Small intestine (tissue), 7 donors: Measurements from ENCODE around the gene EID3. TPM values are rescaled to one million over a fixed set of nuclear protein-coding genes. Genes with fewer than 3 reads are reported as not detected.

Source experiments
- DNase-seq, 2 donors: peaks; one replicate each; pipeline versions ENCODE4 v3.0.0 to v3.0.0-alpha.2; 2013
- FAIRE-seq: peaks from 2 replicates; lab custom pipeline; 2012; peaks lifted over from hg19 to GRCh38; lab: Jason Lieb, UNC
- H3K27ac ChIP-seq, 3 donors: one replicate each; pipeline ENCODE4 v1.5.1; 2013; ENCODE audit warnings: low read length in 2 of 3, mild to moderate bottlenecking in 2 of 3, control low read depth in 1 of 3, inconsistent platforms in 1 of 3, low read depth in 1 of 3, moderate library complexity in 1 of 3
- H3K27me3 ChIP-seq, 3 donors: one replicate each; pipeline ENCODE4 v1.6.1; 2013; ENCODE audit warnings: low read length in 3 of 3, inconsistent platforms in 1 of 3; ENCODE audit not compliant: control insufficient read depth in 3 of 3, insufficient read depth in 3 of 3
- H3K36me3 ChIP-seq, 3 donors: one replicate each; pipeline ENCODE4 v1.6.1; 2013; ENCODE audit warnings: low read length in 3 of 3, inconsistent platforms in 1 of 3, low read depth in 1 of 3, mild to moderate bottlenecking in 1 of 3, moderate library complexity in 1 of 3; ENCODE audit not compliant: control insufficient read depth in 3 of 3, insufficient read depth in 2 of 3
- H3K4me1 ChIP-seq, 3 donors: one replicate each; pipeline ENCODE4 v1.6.1; 2013; ENCODE audit warnings: low read length in 2 of 3, inconsistent platforms in 1 of 3, low read depth in 1 of 3, mild to moderate bottlenecking in 1 of 3, moderate library complexity in 1 of 3; ENCODE audit not compliant: control insufficient read depth in 3 of 3, insufficient read depth in 2 of 3
- H3K4me3 ChIP-seq, 3 donors: one replicate each; pipeline ENCODE4 v1.5.1; 2013; ENCODE audit warnings: low read length in 3 of 3, control low read depth in 1 of 3, inconsistent platforms in 1 of 3, low read depth in 1 of 3, mild to moderate bottlenecking in 1 of 3, moderate library complexity in 1 of 3
- H3K9me3 ChIP-seq, 2 donors: one replicate each; pipeline ENCODE4 v1.6.1; 2013; ENCODE audit warnings: low read depth in 1 of 2, low read length in 1 of 2; ENCODE audit not compliant: control insufficient read depth in 2 of 2, insufficient read depth in 1 of 2
- WGBS, 3 donors: extraction: QIAGEN DNeasy Blood & Tissue Kit; methylation state at CpG; one replicate each; pipeline ENCODE4 v1.1.7; 2013; 5-methylcytosine and 5-hydroxymethylcytosine counted together
- polyA plus RNA-seq, 4 donors: library from polyadenylated mRNA; stranded (reverse) in 3 of 4; unstranded in 1 of 4; fragments of 200-250 nt in 3 of 4; fragments of 120-200 nt in 1 of 4; gene quantifications; one replicate each; pipeline versions ENCODE4 v1.2.1 to v1.2.3, GENCODE V29; 2013
- donor health status: healthy with polysubstance abuse.
- donor health status: control.
- donor health status: control.
- donor health status: Bipolar disorder and iron deficiency.
- donor health status: healthy.

Gene EID3
- polyA plus RNA-seq, 4 donors = 0.54 to 1.6 (median 0.87) TPM

DNA sequence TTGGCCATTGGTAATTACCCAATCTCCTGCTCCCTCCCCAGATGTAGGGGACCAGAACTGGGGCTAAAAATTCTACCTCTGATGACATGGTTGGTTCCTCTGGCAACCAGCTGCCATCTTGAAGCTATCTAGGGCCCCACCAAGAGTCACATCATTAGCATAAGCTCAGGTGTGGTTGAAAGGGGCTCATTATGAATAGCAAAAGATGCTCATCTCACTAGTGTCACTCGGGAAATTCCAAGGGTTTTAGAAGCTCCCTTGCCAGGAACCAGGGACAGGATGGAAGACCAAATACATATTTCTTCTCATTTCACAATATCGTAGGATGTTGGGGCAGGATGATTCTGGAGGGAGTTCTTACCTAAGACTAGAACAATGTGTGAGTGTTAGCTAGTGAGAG lies 38.6 kb downstream of the EID3 start:
- no peak for DNase-seq
- no peak for FAIRE-seq
- Histone ChIP-seq H3K27ac (no peak overlapping the region), H3K4me1 (no peaks in the 10 kb centered on the region), H3K4me3 (no peak overlapping the region), H3K9me3 (no peaks in the 10 kb centered on the region), H3K27me3 (no peaks in the 10 kb centered on the region), H3K36me3 (peaks cover 12 to 42% (median 16%) of the 10 kb centered on the region in 3 donors)
- 92 to 98% (median 92%) methylated on average over 2 of the region's 2 CpGs for WGBS, 3 donors

DNA sequence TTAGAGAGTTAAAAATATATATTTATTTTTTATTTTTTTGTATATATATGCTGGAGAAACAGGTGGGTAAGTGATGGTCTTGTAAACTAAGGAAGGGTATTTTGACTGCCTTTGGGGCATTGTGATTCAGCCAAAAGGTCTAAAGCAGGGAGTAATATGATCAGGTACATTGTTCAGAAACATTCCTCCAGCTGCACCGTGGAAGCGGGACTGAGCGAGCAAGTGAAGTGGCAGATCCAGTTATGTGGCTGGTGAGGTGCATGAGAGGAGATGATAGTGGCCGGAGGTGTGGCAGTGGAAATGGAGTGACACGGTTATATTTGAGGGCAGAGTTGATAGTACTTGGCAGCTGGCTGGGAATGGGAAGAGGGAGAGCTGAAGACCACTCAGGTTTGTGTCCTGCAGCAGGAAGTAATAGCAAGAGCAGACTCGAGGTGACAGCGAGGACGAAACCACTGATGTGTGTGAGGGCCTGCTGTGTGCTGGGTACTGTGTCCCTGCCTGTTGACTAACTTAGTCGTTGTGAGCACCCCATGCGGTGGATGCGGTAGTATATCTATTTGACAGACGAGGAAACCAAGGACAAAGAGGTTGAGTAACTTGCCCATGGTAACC lies 39.2 kb downstream of the EID3 start:
- Histone ChIP-seq H3K27ac (no peak overlapping the region), H3K36me3 (peaks cover 12 to 37% (median 17%) of the 10 kb centered on the region in 3 donors), H3K27me3 (no peaks in the 10 kb centered on the region), H3K9me3 (no peaks in the 10 kb centered on the region), H3K4me3 (no peak overlapping the region), H3K4me1 (no peaks in the 10 kb centered on the region)
- FAIRE-seq = no peak
- DNase-seq = no peak
- 92 to 95% (median 94%) methylated on average over 12 of the region's 12 CpGs for WGBS, 3 donors

GRCh38 chr12:104344682-104345081 lies 41.1 kb downstream of the EID3 start:
- FAIRE-seq = no peak
- H3K36me3 ChIP-seq = peaks cover 18 to 34% (median 26%) of the 10 kb centered on the region in 3 donors

GRCh38 chr12:104345234-104346066 lies 41.9 kb downstream of the EID3 start:
- H3K36me3 ChIP-seq = peaks cover 18 to 35% (median 26%) of the 10 kb centered on the region in 3 donors
- 94 to 97% (median 95%) methylated on average over 7 of the region's 7 CpGs for WGBS, 3 donors
- H3K4me1 ChIP-seq = no peaks in the 10 kb centered on the region

More at GRCh38 chr12:104344682-104345081, 41.1 kb downstream of the EID3 start:
- no peak overlapping the region for H3K27ac ChIP-seq
- no peaks in the 10 kb centered on the region for H3K4me1 ChIP-seq
- H3K27me3 ChIP-seq = no peaks in the 10 kb centered on the region
- H3K4me3 ChIP-seq = no peak overlapping the region
- no peaks in the 10 kb centered on the region for H3K9me3 ChIP-seq
- no peak for DNase-seq
- WGBS, 3 donors = 89 to 97% (median 92%) methylated on average over 2 of the region's 2 CpGs

DNA sequence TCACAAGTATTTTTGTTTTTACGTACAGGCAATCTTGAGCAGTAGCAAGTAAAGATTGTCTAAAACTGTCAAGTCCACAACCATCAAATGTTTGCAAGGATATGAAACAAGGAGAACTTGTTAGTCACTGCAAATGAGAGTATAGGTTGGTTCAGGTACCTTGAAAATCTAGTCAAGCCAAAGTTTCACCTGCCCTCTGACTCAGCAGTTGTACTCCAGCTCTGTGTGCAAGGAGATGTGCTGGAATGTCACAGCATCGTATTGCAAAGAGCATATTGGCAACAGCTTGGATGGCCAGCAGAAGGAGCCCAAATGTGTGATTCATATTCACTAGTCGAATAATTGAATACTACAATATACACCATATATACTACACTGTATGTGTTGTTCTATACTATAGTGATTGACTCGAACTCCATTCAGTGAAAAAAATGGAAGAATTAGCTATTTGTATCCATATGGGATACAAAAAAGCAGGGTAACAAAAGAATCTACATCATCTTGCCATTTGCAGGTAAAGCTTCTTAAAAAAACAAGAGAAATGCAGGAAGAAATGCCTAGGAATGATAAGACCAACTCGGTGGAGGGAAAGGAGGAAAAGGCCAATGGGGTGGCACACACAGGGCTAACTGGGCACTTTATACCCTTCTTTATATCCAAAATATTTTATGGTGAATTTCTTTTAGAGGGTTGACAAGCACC lies 44.0 kb downstream of the EID3 start:
- Histone ChIP-seq H3K36me3 (peaks cover 9 to 30% (median 18%) of the 10 kb centered on the region in 3 donors), H3K4me3 (no peak overlapping the region), H3K27me3 (no peaks in the 10 kb centered on the region), H3K27ac (no peak overlapping the region), H3K9me3 (no peaks in the 10 kb centered on the region), H3K4me1 (no peaks in the 10 kb centered on the region)
- no peak for DNase-seq
- WGBS, 3 donors = 84 to 87% (median 87%) methylated on average over 5 of the region's 5 CpGs
- no peak for FAIRE-seq

More at GRCh38 chr12:104345234-104346066, 41.9 kb downstream of the EID3 start:
- no peak for FAIRE-seq
- DNase-seq = no peak
- no peaks in the 10 kb centered on the region for H3K9me3 ChIP-seq
- H3K27ac ChIP-seq = no peak overlapping the region
- H3K4me3 ChIP-seq = no peak overlapping the region
- H3K27me3 ChIP-seq = no peaks in the 10 kb centered on the region

- FAIRE-seq (no peak), DNase-seq (no peak)
- H3K4me3 ChIP-seq = no peak overlapping the region
- H3K27ac ChIP-seq = no peak overlapping the region
- no peaks in the 10 kb centered on the region for H3K9me3 ChIP-seq
- no peaks in the 10 kb centered on the region for H3K27me3 ChIP-seq
- H3K4me1 ChIP-seq = no peaks in the 10 kb centered on the region
- H3K36me3 ChIP-seq = peaks cover 6 to 21% (median 15%) of the 10 kb centered on the region in 3 donors
- 95 to 97% (median 97%) methylated on average over 11 of the region's 11 CpGs for WGBS, 3 donors
Observed at GRCh38 chr12:104348283-104348993, 44.9 kb downstream of the EID3 start.

GRCh38 chr12:104348994-104349494 lies 45.5 kb downstream of the EID3 start:
- Histone ChIP-seq H3K27ac (no peak overlapping the region), H3K4me3 (no peak overlapping the region), H3K27me3 (no peaks in the 10 kb centered on the region), H3K9me3 (no peaks in the 10 kb centered on the region), H3K36me3 (peaks cover 9 to 22% (median 15%) of the 10 kb centered on the region in 3 donors), H3K4me1 (no peaks in the 10 kb centered on the region)
- DNase-seq (no peak), FAIRE-seq (no peak)
- WGBS, 3 donors = 92 to 97% (median 97%) methylated on average over 2 of the region's 2 CpGs
